Esophagus muscularis mucosa (tissue), 3 donors: ENCODE data around the gene ULK4.

Experiments
- EP300 ChIP-seq: sonication (generic); formaldehyde crosslinking; IDR thresholded peaks from one replicate; pipeline ENCODE4 v1.6.1; 2017; ENCODE audit warnings: antibody characterized with exemption
- TF ChIP-seq, protein P1 (sequence below), 3 experiments: fragments of 200-600 bp in 2 of 3; fragments of 450-650 bp in 1 of 3; sonication (generic) in 2 of 3; IDR thresholded peaks; one replicate each; pipeline ENCODE4 v1.5.1; 2017 to 2019; ENCODE audit warnings: antibody characterized with exemption in 3 of 3, mild to moderate bottlenecking in 2 of 3, moderate library complexity in 1 of 3

DNA sequence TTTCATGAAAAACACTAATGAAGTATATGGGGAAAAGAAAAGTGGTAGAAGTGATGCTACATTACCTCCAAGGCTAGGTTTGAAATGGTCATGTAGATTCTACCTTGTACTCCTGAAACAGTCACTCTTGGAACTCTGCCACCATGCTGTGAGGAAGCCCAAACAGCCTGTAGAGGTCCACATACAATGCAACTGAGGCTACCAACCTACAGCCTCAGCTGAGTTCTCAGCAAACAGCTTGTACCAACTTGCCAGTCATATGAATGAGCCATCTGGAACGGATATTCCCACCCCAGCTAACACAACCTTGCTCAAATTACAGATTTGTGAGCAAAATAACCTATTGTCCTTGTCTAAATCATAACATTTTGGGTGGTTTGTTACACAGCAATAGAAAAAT lies 193.5 kb downstream of the ULK4 start:
- no peak for TF ChIP-seq EP300
- TF ChIP-seq, protein P1, sequence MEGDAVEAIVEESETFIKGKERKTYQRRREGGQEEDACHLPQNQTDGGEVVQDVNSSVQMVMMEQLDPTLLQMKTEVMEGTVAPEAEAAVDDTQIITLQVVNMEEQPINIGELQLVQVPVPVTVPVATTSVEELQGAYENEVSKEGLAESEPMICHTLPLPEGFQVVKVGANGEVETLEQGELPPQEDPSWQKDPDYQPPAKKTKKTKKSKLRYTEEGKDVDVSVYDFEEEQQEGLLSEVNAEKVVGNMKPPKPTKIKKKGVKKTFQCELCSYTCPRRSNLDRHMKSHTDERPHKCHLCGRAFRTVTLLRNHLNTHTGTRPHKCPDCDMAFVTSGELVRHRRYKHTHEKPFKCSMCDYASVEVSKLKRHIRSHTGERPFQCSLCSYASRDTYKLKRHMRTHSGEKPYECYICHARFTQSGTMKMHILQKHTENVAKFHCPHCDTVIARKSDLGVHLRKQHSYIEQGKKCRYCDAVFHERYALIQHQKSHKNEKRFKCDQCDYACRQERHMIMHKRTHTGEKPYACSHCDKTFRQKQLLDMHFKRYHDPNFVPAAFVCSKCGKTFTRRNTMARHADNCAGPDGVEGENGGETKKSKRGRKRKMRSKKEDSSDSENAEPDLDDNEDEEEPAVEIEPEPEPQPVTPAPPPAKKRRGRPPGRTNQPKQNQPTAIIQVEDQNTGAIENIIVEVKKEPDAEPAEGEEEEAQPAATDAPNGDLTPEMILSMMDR (IDR thresholded peaks at IDR 0.05), result no peak
